MM.1S (cell line): ENCODE data around the gene DYNLRB1.
"Not testable (repeated sequence)": the region's sequence is repeated elsewhere in the genome, so short reads cannot be mapped to it uniquely, and the experiment has no call there.

Source experiments
- CTCF ChIP-seq: fragments of 300-600 bp; sonication (generic); IDR thresholded peaks from 2 replicates; pipeline ENCODE4 v1.5.1; 2016; ENCODE audit warnings: antibody characterized with exemption, low read length, mixed read lengths
- EZH2 ChIP-seq: fragments of 300-600 bp; sonication (generic); optimal IDR thresholded peaks from 2 replicates; pipeline ENCODE3; 2017; ENCODE audit warnings: low read depth, mild to moderate bottlenecking, antibody characterized with exemption, low read length, mixed read lengths

- TF ChIP-seq CTCF, EZH2: not testable (repeated sequence)
Observed at GRCh38 chr20:34518863-34519262, 2.6 kb downstream of the DYNLRB1 start.
